ENCODE data around the gene FANCM. TPM values are rescaled to one million over a fixed set of nuclear protein-coding genes. Genes with fewer than 3 reads are reported as not detected.

The FANCM gene
- polyA plus RNA-seq, 1 donor = 3.7 TPM

Other genes starting within 250 kb of the FANCM start
- 15.1 TPM for gene KLHL28, start 174.0 kb upstream of the FANCM start, polyA plus RNA-seq
- gene TOGARAM1, start 173.7 kb upstream of the FANCM start, polyA plus RNA-seq = 20.3 TPM
- gene PRPF39, start 51.8 kb upstream of the FANCM start, polyA plus RNA-seq = 69.0 TPM
- gene FKBP3, start 1.4 kb upstream of the FANCM start, polyA plus RNA-seq = 92.4 TPM
- gene MIS18BP1, start 117.3 kb downstream of the FANCM start, polyA plus RNA-seq = 29.8 TPM

All from large intestine (tissue), 1 donor.